ENCODE measurements around the gene TBCK.

The TBCK gene

GRCh38 chr4:106065018-106065417, 251.0 kb downstream of the TBCK start:
- H3K4me1 ChIP-seq (ENCODE audit: insufficient read depth, low read length): no peaks in the 10 kb centered on the region
- H3K36me3 ChIP-seq (ENCODE audit: insufficient read depth, low read length): no peaks in the 10 kb centered on the region
- H3K9ac ChIP-seq (ENCODE audit: low read depth, low read length): no peak overlapping the region
- no peaks in the 10 kb centered on the region for H3K9me3 ChIP-seq (ENCODE audit: control insufficient read depth, insufficient read depth, low read length)

DNA sequence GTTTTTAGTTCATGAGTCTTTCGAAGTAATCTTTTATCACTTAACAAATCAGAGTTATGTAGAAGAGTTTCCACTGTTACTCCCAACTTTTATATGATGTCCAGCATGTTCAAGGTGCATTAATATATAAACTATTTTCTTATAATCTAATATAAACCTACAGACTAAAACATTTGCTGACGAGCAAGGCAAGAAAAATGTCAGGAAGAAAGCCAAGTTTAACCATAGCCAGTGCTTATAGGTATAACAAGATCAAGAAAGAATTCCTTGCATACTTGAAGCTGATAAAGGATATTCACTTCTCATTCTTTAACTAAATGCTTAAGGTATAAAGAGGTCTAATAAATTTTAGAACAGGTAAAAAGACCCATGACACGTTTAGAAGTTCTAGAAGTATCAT, 253.0 kb downstream of the TBCK start:
- H3K9ac ChIP-seq (ENCODE audit: low read depth, low read length): no peak overlapping the region
- H3K36me3 ChIP-seq (ENCODE audit: insufficient read depth, low read length): no peaks in the 10 kb centered on the region
- no peaks in the 10 kb centered on the region for H3K9me3 ChIP-seq (ENCODE audit: control insufficient read depth, insufficient read depth, low read length)
- H3K4me1 ChIP-seq (ENCODE audit: insufficient read depth, low read length): peaks cover 12% of the 10 kb centered on the region; the same call in 1 of the 2 replicates

DNA sequence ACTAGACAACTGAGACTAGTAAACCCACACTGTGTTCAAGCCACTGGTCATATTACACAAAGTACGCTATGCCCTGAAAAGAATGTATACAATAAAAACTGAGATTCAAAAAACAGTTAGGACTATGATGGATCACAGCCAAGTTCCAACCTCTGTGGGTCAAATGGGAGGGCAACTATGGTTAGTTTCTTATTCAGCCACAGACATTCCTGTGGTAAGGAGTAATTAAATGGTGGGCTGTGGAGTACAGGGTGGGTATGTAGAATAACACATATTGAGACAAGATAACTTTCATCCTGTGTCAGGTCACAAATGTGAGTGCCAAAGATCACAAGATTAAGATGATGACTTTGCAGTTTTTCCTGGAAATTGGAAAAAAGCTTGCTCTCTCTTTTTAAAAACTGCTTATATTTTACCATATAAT, 253.5 kb downstream of the TBCK start:
- H3K4me1 ChIP-seq (ENCODE audit: insufficient read depth, low read length): peaks cover 17% of the 10 kb centered on the region; the same call in 1 of the 2 replicates
- H3K9ac ChIP-seq (ENCODE audit: low read depth, low read length): no peak overlapping the region
- H3K36me3 ChIP-seq (ENCODE audit: insufficient read depth, low read length): no peaks in the 10 kb centered on the region
- H3K9me3 ChIP-seq (ENCODE audit: control insufficient read depth, insufficient read depth, low read length): no peaks in the 10 kb centered on the region

- Histone ChIP-seq H3K4me1 (ENCODE audit: insufficient read depth, low read length) (peaks cover 23% of the 10 kb centered on the region; the same call in 1 of the 2 replicates), H3K9ac (ENCODE audit: low read depth, low read length) (no peak overlapping the region), H3K9me3 (ENCODE audit: control insufficient read depth, insufficient read depth, low read length) (no peaks in the 10 kb centered on the region), H3K36me3 (ENCODE audit: insufficient read depth, low read length) (no peaks in the 10 kb centered on the region)
Observed at GRCh38 chr4:106058921-106059320, 257.1 kb downstream of the TBCK start.

DNA sequence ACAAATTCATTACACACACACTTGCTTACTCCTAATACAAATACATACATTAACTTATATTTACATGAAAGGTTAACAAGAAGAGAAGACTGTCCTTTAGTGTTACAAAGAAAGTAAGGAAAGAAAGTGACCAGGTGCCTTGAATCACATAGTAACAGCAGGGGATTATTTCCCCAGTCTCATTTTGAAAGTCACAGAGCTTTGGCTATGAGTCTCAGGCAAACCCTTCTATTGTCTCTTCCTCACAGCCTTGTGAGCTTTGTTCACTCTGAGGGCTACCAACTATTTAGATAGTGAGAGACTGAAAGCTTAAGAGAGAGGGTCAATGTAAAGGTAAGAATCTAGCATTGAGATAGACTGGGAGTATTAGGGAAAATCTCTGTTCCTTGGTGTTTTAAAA, 259.1 kb downstream of the TBCK start:
- Histone ChIP-seq H3K9me3 (ENCODE audit: control insufficient read depth, insufficient read depth, low read length) (no peaks in the 10 kb centered on the region), H3K4me1 (ENCODE audit: insufficient read depth, low read length) (peaks cover 23% of the 10 kb centered on the region; the same call in 1 of the 2 replicates), H3K36me3 (ENCODE audit: insufficient read depth, low read length) (no peaks in the 10 kb centered on the region), H3K9ac (ENCODE audit: low read depth, low read length) (no peak overlapping the region)

GRCh38 chr4:106051514-106051913, 264.5 kb downstream of the TBCK start:
- H3K9ac ChIP-seq (ENCODE audit: low read depth, low read length): no peak overlapping the region
- no peaks in the 10 kb centered on the region for H3K9me3 ChIP-seq (ENCODE audit: control insufficient read depth, insufficient read depth, low read length)
- no peaks in the 10 kb centered on the region for H3K36me3 ChIP-seq (ENCODE audit: insufficient read depth, low read length)
- H3K4me1 ChIP-seq (ENCODE audit: insufficient read depth, low read length): no peaks in the 10 kb centered on the region

GRCh38 chr4:106049490-106049889, 266.5 kb downstream of the TBCK start:
- H3K4me1 ChIP-seq (ENCODE audit: insufficient read depth, low read length): no peaks in the 10 kb centered on the region
- H3K36me3 ChIP-seq (ENCODE audit: insufficient read depth, low read length): no peaks in the 10 kb centered on the region
- H3K9ac ChIP-seq (ENCODE audit: low read depth, low read length): no peak overlapping the region
- no peaks in the 10 kb centered on the region for H3K9me3 ChIP-seq (ENCODE audit: control insufficient read depth, insufficient read depth, low read length)

DNA sequence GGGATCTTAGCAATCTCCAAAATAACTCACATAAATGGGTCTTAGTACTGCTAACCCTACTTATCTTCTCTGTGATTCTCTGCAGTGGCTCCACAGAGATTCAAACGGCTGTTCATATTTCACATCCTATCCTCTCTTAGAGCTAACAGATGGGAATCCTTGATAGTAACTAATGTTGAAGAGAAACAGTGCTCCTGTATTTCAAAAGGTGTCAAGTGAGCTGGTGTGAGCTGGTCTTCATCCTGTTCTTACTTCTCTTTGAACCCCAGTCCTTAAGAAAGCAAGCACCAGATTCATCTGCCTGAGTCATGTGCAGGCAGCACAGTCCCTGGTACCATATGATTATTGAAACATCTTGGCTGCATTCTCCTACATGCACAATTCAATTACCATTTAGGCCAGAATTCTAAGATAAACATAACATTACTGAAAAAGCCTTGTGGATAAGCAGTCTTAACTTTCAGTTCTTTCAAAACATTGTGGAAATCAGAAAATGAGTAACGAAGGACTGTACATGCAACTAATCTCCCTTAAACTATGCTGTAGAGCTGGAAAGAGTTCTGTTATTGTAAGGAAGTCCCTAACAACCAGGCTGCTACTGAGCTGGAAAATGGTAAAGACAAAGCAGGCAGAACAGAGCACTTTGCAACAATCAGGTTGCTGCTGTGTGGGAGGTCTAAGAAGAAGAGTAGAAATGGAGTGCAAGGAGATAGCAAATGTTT, 267.6 kb downstream of the TBCK start:
- H3K36me3 ChIP-seq (ENCODE audit: insufficient read depth, low read length): no peaks in the 10 kb centered on the region
- H3K4me1 ChIP-seq (ENCODE audit: insufficient read depth, low read length): no peaks in the 10 kb centered on the region
- H3K9ac ChIP-seq (ENCODE audit: low read depth, low read length): no peak overlapping the region
- H3K9me3 ChIP-seq (ENCODE audit: control insufficient read depth, insufficient read depth, low read length): no peaks in the 10 kb centered on the region

DNA sequence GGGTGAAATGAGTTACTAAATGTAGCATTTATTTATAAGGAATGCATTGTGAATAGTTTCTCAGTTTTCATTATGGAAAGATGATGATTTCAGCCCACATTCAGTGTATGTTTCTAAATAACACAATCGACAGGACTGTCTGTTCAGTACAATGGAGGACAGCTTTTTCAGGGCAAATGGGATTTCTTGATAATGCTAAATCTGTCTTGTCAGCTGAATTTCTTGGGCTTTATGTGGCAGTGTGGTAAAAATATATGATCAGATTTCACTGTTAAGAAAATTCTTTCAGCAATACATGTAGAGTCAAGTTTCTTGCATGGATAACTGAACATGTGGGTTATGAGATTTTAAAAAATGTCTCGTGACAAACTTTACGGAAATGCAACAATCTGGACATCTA, 269.9 kb downstream of the TBCK start:
- Histone ChIP-seq H3K9ac (ENCODE audit: low read depth, low read length) (no peak overlapping the region), H3K36me3 (ENCODE audit: insufficient read depth, low read length) (no peaks in the 10 kb centered on the region), H3K4me1 (ENCODE audit: insufficient read depth, low read length) (no peaks in the 10 kb centered on the region), H3K9me3 (ENCODE audit: control insufficient read depth, insufficient read depth, low read length) (no peaks in the 10 kb centered on the region)

- H3K4me1 ChIP-seq (ENCODE audit: insufficient read depth, low read length): no peaks in the 10 kb centered on the region
- H3K9ac ChIP-seq (ENCODE audit: low read depth, low read length): no peak overlapping the region
- no peaks in the 10 kb centered on the region for H3K36me3 ChIP-seq (ENCODE audit: insufficient read depth, low read length)
- no peaks in the 10 kb centered on the region for H3K9me3 ChIP-seq (ENCODE audit: control insufficient read depth, insufficient read depth, low read length)
Observed at GRCh38 chr4:106041294-106042002, 274.6 kb downstream of the TBCK start.

GRCh38 chr4:106039796-106040195, 276.2 kb downstream of the TBCK start:
- H3K4me1 ChIP-seq (ENCODE audit: insufficient read depth, low read length): peaks cover 3% of the 10 kb centered on the region; the same call in 1 of the 2 replicates
- H3K36me3 ChIP-seq (ENCODE audit: insufficient read depth, low read length): no peaks in the 10 kb centered on the region
- no peaks in the 10 kb centered on the region for H3K9me3 ChIP-seq (ENCODE audit: control insufficient read depth, insufficient read depth, low read length)
- no peak overlapping the region for H3K9ac ChIP-seq (ENCODE audit: low read depth, low read length)

DNA sequence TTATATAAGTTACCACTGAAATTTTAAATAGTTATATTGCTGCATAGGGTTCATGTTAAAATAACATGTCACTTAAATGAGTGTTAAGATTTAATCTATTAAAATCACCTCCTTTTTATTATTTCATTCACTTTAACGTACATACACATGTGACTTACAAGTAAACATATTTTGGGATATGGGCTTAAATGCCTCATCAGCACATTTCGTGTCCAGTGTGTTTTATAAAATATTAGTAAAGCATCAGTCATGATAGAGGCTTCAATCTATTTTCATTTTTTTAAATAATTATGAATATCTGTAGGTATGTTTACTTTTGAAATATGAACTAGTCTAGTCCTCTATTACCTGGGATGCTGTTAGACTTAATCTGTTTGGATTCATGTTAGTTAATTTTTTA, 277.1 kb downstream of the TBCK start:
- H3K9ac ChIP-seq (ENCODE audit: low read depth, low read length): no peak overlapping the region
- H3K4me1 ChIP-seq (ENCODE audit: insufficient read depth, low read length): peaks cover 9% of the 10 kb centered on the region; the same call in 1 of the 2 replicates
- no peaks in the 10 kb centered on the region for H3K9me3 ChIP-seq (ENCODE audit: control insufficient read depth, insufficient read depth, low read length)
- no peaks in the 10 kb centered on the region for H3K36me3 ChIP-seq (ENCODE audit: insufficient read depth, low read length)

- no peak overlapping the region for H3K9ac ChIP-seq (ENCODE audit: low read depth, low read length)
- H3K9me3 ChIP-seq (ENCODE audit: control insufficient read depth, insufficient read depth, low read length): no peaks in the 10 kb centered on the region
- no peaks in the 10 kb centered on the region for H3K36me3 ChIP-seq (ENCODE audit: insufficient read depth, low read length)
- peaks cover 9% of the 10 kb centered on the region; the same call in 1 of the 2 replicates for H3K4me1 ChIP-seq (ENCODE audit: insufficient read depth, low read length)
Observed at GRCh38 chr4:106038012-106038411, 278.0 kb downstream of the TBCK start.

DNA sequence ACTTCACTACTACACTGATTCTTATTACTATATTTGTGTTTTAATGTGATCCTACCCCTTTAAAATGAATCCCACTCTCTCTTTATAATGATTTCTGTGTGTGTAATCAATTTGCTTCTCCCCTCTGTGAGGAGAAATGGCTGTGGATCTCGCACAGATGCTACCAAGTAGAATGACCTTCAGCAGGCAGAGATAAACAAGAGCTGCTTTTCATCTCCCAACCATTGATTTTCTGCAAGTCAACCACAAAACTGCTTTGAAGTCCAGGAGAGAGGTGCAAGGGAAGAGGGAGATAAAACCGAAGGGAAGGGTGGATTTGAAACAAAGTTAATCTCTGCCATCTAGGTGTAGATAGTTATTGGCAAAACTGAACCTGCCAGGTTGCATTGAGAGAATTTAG, 279.2 kb downstream of the TBCK start:
- Histone ChIP-seq H3K36me3 (ENCODE audit: insufficient read depth, low read length) (no peaks in the 10 kb centered on the region), H3K9me3 (ENCODE audit: control insufficient read depth, insufficient read depth, low read length) (no peaks in the 10 kb centered on the region), H3K4me1 (ENCODE audit: insufficient read depth, low read length) (peaks cover 9% of the 10 kb centered on the region; the same call in 1 of the 2 replicates), H3K9ac (ENCODE audit: low read depth, low read length) (no peak overlapping the region)

- H3K36me3 ChIP-seq (ENCODE audit: insufficient read depth, low read length): no peaks in the 10 kb centered on the region
- H3K4me1 ChIP-seq (ENCODE audit: insufficient read depth, low read length): peaks cover 9% of the 10 kb centered on the region; the same call in 1 of the 2 replicates
- H3K9me3 ChIP-seq (ENCODE audit: control insufficient read depth, insufficient read depth, low read length): no peaks in the 10 kb centered on the region
- H3K9ac ChIP-seq (ENCODE audit: low read depth, low read length): no peak overlapping the region
Observed at GRCh38 chr4:106036334-106036733, 279.7 kb downstream of the TBCK start.
